ENCODE data around the gene GPBP1.

DNA sequence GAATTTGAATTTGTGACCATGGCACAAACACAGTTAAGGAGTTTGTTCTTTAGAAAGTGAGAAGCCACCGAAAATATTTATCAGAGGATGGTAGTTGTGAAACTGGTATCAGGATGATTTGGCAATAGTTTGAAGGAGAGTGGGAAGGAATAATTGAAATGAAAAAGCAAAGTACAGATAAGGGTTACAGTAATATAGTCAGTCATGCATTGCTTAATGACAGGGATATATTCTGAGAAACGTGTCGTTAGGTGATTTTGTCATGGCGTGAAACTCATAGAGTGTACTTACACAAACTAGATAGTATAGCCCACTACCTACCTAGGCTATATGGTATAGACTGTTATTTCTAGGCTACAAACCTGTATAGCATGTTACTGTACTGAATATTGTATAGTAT is 84.2 kb downstream of the GPBP1 start:
- TF ChIP-seq EP300 (conservative IDR thresholded peaks at IDR 0.05; ENCODE audit: poor library complexity, severe bottlenecking) (no peak), EZH2 (IDR thresholded peaks at IDR 0.05; ENCODE audit: borderline replicate concordance, insufficient read depth, low read length, poor library complexity, severe bottlenecking) (no peak)

Measured in neural cell (in vitro differentiated cells).